Brain microvascular endothelial cell (primary cell): Measurements from ENCODE around the gene OSR1.

Experiments
- DNase-seq: peaks from one replicate; pipeline ENCODE4 v3.0.0-alpha.2; 2020
- H3K27ac ChIP-seq: fragments of 250-450 bp; sonication (Bioruptor Pico); 2 replicates; pipeline ENCODE4 v1.5.1; 2020; ENCODE audit warnings: mild to moderate bottlenecking, moderate library complexity
- H3K27me3 ChIP-seq: fragments of 250-450 bp; sonication (Bioruptor Pico); replicated peaks from 2 replicates; pipeline ENCODE4 v1.5.1; 2020; ENCODE audit warnings: mild to moderate bottlenecking
- H3K36me3 ChIP-seq: fragments of 250-450 bp; sonication (Bioruptor Pico); replicated peaks from 2 replicates; pipeline ENCODE4 v1.5.1; 2020; ENCODE audit warnings: mild to moderate bottlenecking
- H3K4me3 ChIP-seq: 2 replicates; pipeline ENCODE4 v1.5.1; 2011; ENCODE audit warnings: low read depth, mild to moderate bottlenecking, control low read depth, low read length, moderate library complexity
- CTCF ChIP-seq: IDR thresholded peaks from 2 replicates; pipeline ENCODE4 v1.5.1; 2011; ENCODE audit warnings: low read depth, mild to moderate bottlenecking, moderate library complexity, low read length, control low read depth, inconsistent platforms; ENCODE audit errors: missing control alignments
- in situ Hi-C: cut with HindIII; loops from 2 replicates; pipeline ENCODE4 v1.10.0; 2017; ENCODE audit warnings: low sequenced_read_pairs, low pct_ligation_motif_present

The OSR1 gene

GRCh38 chr2:19337202-19337601 lies 21.2 kb downstream of the OSR1 start:
- DNase-seq: no peak
- Histone ChIP-seq H3K36me3 (no peaks in the 10 kb centered on the region), H3K27me3 (no peaks in the 10 kb centered on the region), H3K27ac (no peak overlapping the region), H3K4me3 (no peak overlapping the region)
- TF ChIP-seq CTCF: no peak
- in situ Hi-C loops: no loop called here

GRCh38 chr2:19336781-19337180 lies 21.6 kb downstream of the OSR1 start:
- in situ Hi-C loops: no loop called here
- Histone ChIP-seq H3K27me3 (no peaks in the 10 kb centered on the region), H3K4me3 (no peak overlapping the region), H3K27ac (no peak overlapping the region), H3K36me3 (no peaks in the 10 kb centered on the region)
- DNase-seq: no peak
- no peak for TF ChIP-seq CTCF

GRCh38 chr2:19332503-19332902 lies 25.9 kb downstream of the OSR1 start:
- TF ChIP-seq CTCF: no peak
- in situ Hi-C loops: no loop called here
- Histone ChIP-seq H3K36me3 (no peaks in the 10 kb centered on the region), H3K4me3 (no peak overlapping the region), H3K27me3 (no peaks in the 10 kb centered on the region), H3K27ac (no peak overlapping the region)
- DNase-seq: no peak

- in situ Hi-C loops: no loop called here
- DNase-seq: no peak
- H3K27me3 ChIP-seq: no peaks in the 10 kb centered on the region
- TF ChIP-seq CTCF: no peak
- no peak overlapping the region for H3K27ac ChIP-seq
- H3K36me3 ChIP-seq: no peaks in the 10 kb centered on the region
- H3K4me3 ChIP-seq: no peak overlapping the region
Observed at GRCh38 chr2:19331450-19331849, 27.0 kb downstream of the OSR1 start.

GRCh38 chr2:19330436-19330835 lies 28.0 kb downstream of the OSR1 start:
- no peak for DNase-seq
- H3K4me3 ChIP-seq: no peak overlapping the region
- no peak overlapping the region for H3K27ac ChIP-seq
- H3K36me3 ChIP-seq: no peaks in the 10 kb centered on the region
- no peaks in the 10 kb centered on the region for H3K27me3 ChIP-seq
- in situ Hi-C loops: no loop called here
- no peak for TF ChIP-seq CTCF

- no peak for TF ChIP-seq CTCF
- DNase-seq: no peak
- in situ Hi-C loops: no loop called here
- H3K4me3 ChIP-seq: no peak overlapping the region
- no peak overlapping the region for H3K27ac ChIP-seq
- H3K27me3 ChIP-seq: no peaks in the 10 kb centered on the region
- no peaks in the 10 kb centered on the region for H3K36me3 ChIP-seq
Observed at GRCh38 chr2:19329445-19329844, 29.0 kb downstream of the OSR1 start.
